ENCODE results near the gene LDLRAD3.

DNA sequence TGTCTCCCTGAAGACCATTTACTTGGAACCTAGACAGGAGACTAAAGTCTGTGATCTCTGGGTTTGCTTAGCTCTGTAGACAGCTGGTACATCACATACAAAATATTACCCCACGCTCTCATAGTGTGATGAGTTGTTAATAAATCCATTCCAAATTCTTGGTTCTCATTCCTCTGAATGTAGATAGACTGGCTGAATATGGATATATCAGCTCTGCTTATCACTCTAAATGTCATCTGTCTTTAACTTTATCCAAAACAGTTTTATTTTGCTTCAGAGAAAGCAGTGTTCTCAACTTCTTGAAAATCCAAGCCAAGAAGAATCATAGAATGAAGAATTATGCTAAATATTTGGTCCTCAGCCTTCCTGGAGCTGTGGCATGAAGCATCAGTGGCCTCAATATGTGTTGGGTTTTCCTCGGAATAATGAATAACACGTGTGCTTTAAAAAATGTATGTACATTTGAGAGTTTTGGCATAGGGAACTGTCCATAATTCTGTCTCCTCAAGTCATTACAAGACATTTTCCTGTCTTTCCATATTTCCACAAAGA lies 10.5 kb upstream of the LDLRAD3 start:
- TF ChIP-seq, protein P1, sequence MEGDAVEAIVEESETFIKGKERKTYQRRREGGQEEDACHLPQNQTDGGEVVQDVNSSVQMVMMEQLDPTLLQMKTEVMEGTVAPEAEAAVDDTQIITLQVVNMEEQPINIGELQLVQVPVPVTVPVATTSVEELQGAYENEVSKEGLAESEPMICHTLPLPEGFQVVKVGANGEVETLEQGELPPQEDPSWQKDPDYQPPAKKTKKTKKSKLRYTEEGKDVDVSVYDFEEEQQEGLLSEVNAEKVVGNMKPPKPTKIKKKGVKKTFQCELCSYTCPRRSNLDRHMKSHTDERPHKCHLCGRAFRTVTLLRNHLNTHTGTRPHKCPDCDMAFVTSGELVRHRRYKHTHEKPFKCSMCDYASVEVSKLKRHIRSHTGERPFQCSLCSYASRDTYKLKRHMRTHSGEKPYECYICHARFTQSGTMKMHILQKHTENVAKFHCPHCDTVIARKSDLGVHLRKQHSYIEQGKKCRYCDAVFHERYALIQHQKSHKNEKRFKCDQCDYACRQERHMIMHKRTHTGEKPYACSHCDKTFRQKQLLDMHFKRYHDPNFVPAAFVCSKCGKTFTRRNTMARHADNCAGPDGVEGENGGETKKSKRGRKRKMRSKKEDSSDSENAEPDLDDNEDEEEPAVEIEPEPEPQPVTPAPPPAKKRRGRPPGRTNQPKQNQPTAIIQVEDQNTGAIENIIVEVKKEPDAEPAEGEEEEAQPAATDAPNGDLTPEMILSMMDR (IDR thresholded peaks at IDR 0.05; ENCODE audit: low read depth, low read length, poor library complexity, severe bottlenecking) = no peak
- TF ChIP-seq EZH2phosphoT487 (IDR thresholded peaks at IDR 0.05; ENCODE audit: borderline replicate concordance, low read length) = no peak

Measured in DOHH2 (cell line).